GM23338 (cell line): ENCODE results near the gene VWA3B.

Experiments
- CTCF ChIP-seq, 2 experiments: fragments of 200-600 bp in 1 of 2; sonication (generic) in 1 of 2; conservative IDR thresholded peaks; 2 replicates each; pipeline versions ENCODE4 v1.5.1 to v1.6.1; 2016 to 2017; ENCODE audit warnings: antibody characterized with exemption in 2 of 2, low read depth in 2 of 2, mild to moderate bottlenecking in 2 of 2, moderate library complexity in 1 of 2
- JUNB ChIP-seq: IDR thresholded peaks from one replicate; pipeline ENCODE4 v1.6.1; 2016; ENCODE audit warnings: antibody characterized with exemption; ENCODE audit not compliant: unreplicated experiment
- ZNF114 ChIP-seq: fragments of 250-450 bp; sonication (Bioruptor Pico); IDR thresholded peaks from 2 replicates; pipeline ENCODE4 v1.5.0; 2020; ENCODE audit warnings: mild to moderate bottlenecking, moderate library complexity

GRCh38 chr2:98293931-98294687, 207.1 kb downstream of the VWA3B start:
- TF ChIP-seq CTCF (conservative IDR thresholded peaks at IDR 0.05; ENCODE audit: low read depth in 2 of 2): no peak
- no peak for TF ChIP-seq ZNF114
- TF ChIP-seq JUNB: no peak
